NOMO-1 (cell line): ENCODE measurements around the gene VPS4A.
"Not testable (repeated sequence)": the region's sequence is repeated elsewhere in the genome, so short reads cannot be mapped to it uniquely, and the experiment has no call there.

Experiments
- DNase-seq, 2 experiments: peaks; one replicate each; lab custom pipeline; 2025; ENCODE audit not compliant: unreplicated experiment in 2 of 2; lab: John Stamatoyannopoulos, UW

The VPS4A gene

DNA sequence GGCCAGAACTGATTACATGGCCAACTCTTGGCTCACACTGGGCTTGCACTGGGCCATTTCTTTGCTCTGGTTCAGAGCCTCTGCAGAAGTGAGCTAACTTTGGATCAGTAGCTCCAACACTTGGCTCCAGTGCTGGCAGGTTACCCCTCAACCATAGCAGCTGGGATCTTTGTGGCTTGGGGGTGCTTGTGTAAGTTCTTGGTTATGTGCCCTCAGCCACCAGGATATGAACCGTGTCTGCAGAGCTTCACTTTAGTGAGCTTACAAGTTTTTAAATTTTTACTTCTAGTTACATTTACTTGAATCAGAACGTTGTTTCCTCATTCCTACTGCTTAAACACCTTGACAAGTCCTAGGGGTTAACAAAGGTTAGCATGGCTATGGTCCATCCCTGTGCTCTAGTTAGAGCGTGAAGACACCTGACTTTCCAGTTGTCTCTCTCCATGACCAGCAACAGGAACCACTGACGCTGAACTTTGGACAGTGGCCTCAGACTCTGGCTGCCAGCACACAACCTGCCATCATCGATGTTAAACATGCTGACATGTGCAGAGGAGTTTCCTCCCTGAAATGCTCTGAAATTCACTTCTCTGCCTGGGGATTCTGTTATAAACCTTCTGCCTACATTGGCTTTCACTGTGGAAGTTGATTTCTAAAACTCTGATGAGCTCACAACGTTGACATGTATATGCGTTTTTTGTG, 15.2 kb downstream of the VPS4A start:
- DNase-seq, result no peak

- no peak for DNase-seq
Measured at GRCh38 chr16:69327585-69328310, 16.6 kb downstream of the VPS4A start.

DNA sequence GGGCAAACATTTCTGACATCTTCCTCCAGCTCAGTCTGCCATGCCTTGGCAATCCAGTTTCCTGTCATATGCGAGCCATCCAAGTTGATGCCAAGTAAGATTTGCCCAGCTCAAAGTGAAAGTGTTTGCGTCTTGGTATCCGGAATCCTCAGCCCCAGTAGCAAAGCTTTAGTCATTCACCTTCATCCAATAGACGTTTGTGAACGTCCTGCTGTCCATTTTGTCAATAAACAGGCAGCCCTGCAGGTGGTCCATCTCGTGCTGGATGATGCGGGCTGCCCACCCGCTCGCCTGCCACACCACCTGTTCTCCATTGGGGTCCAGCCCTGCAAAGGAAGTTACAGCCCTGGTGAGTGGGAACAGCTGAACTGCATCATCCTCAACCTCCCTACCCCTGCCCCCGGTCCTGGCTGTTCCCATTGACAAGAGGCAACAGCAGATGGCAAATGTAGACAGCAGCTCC, 17.7 kb downstream of the VPS4A start:
- no peak for DNase-seq

DNA sequence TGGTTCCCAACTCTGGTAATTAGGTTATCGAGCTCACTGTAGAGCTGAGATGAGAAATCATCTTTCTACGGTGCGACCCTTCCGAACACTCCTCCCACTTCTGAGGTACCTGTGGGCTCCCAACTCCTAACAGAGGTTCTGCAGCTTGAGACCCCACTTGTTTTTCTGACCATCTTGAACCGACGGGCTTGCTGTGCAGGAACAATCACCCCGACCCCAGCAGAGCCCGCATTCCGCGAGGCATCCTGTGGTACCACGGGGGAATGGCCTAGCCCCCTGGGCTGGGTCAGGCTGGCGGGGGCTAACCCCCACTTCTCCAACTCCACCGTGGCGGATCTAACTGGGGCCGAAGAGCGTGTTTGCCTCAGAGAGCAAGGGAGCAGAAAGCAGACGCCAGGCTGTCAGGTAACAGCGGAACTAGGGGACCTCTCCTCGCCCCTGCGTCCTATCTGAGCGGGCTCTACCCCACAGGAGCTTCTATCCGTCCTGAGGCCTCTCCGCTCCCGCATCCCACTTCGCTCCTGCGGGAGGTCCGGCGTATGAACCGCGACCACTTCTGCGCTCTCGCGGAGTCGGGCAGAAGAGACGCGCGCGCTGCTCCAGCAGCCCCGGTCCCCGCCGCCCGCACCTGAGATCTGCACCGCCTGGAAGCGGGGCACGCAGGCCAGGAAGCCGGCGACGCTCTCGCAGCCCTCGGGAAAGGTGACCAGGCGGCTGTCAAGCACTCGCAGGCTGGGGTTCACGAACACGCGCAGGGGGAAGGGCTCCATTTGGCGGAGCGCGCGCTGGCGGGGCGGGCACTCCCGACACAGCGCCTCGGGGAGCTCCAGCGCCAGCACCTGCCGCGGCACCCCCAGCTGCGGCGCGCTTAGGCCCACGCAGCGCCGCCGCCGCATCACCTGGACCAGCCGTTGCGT, 18.5 kb downstream of the VPS4A start:
- no peak for DNase-seq

DNA sequence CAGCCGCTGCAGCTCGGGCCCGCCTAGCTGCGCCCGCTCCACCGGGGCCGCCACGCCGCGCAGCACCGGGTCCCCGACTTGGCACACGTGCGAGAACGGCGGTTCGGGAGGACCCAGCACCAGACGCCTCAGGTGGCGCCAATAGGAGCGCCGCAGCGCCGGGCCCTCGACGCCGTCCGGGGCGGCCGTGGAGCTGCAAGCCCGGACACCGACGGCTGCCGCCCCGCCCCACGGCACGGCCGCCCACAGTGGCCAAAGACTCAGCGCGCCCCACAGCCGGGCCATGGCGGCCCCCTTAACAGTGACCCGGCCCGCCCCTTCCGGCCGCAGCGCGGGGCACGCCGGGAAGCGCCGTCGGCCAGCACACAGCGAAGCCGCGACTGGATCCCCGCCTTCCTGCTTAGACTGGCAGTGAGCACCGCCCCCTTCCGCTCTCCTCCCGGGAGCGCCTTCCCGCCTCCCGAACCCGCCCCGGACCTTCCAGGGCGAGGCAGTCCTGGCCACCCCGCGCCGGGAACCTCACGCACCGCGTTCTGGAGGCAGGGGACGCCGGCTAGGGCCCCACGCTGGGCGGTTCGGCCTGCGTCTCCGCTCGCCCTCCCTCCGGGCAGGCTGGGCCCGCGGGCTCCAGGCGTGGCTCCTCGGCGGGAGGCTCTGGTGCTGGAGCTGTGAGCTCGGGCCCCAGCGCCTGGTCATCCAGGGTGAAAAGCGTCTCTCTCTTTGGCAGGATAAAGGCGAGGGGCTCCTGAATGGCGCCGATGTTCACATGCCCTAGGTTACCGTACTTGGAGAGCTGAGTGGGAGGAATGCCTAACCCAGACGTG, 19.3 kb downstream of the VPS4A start, which contains the start of gene PDF:
Gene PDF (minus strand): TSS at position 303 of the 824 bp plus-strand sequence. CDS start 18 bp downstream, at position 285.
- DNase-seq, result peak; percentile 82 to 90

GRCh38 chr16:69334696-69335095, 23.5 kb downstream of the VPS4A start:
- no peak for DNase-seq

- DNase-seq, result no peak
Measured at GRCh38 chr16:69338557-69339288, 27.6 kb downstream of the VPS4A start.

GRCh38 chr16:69339289-69340094, 28.3 kb downstream of the VPS4A start, which contains the start of the genes COG8 and NIP7:
Gene COG8, minus strand, starts transcription at chr16:69339564. Its CDS starts 12 bp downstream, at chr16:69339552.
Gene NIP7, plus strand, starts transcription at chr16:69339772. Its CDS starts 58 bp downstream, at chr16:69339830.
- DNase-seq, result peak; percentile 98 to 99

- DNase-seq, result no peak
Measured at GRCh38 chr16:69340095-69340644, 29.0 kb downstream of the VPS4A start.

DNA sequence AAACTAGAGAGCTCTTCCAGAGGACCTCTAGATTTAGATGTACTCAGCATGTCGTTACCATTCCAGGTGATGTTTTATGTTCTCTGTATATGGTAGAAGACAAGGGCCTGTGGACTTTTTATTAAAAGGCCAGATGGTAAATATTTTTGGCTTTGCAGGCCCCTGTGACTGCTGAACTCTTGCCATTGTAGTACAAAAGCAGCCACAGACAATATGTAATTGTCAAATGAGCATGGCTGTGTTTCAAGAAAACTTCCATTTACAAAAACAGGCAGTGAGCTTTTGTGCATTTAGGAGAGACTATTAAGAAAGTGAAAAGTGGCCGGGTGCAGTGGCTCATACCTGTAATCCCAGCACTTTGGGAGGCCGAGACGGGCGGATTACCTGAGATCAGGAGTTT, 33.0 kb downstream of the VPS4A start:
- no peak for DNase-seq

DNA sequence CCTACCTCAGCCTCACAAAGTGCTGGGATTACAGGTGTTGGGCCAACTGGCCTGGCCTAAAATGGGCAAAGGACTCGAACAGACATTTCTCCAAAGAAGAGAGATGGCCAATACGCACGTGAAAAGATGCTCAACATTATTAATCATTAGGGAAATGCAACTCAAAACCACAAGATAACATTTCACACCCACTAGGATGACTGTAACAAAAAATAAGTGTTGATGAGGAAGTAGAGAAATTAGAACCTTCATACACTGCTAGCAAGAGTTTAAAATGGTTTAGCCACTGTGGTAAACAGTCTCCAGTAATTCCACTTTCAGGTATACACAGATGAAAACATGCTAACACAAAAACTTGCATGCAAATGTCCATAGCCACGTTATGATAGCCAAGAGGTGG, 34.8 kb downstream of the VPS4A start:
- peak in 1 of 2 experiments; percentile 29 for DNase-seq

DNA sequence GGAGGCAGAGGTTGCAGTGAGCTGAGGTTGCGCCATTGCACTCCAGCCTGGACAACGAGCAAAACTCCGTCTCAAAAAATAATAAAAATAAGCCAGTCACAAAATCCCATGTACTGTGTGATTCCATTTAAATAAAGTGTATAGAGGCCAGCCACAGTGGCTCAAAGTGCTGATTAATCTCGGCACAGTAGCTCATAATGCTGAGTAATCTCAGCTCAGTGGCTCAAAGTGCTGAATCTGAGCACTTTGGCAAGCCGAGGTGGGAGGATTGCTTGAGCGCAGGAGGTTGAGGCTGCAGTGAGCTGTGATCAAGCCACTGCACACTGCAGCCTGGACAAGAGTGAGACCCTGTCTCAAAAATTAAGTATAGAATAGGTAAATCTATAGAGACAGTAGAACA, 35.5 kb downstream of the VPS4A start:
- no peak for DNase-seq

- no peak for DNase-seq
Measured at GRCh38 chr16:69348222-69348621, 37.1 kb downstream of the VPS4A start.

GRCh38 chr16:69349536-69349935, 38.4 kb downstream of the VPS4A start:
- DNase-seq, result no peak

GRCh38 chr16:69350536-69351133, 39.5 kb downstream of the VPS4A start:
- no peak for DNase-seq

DNA sequence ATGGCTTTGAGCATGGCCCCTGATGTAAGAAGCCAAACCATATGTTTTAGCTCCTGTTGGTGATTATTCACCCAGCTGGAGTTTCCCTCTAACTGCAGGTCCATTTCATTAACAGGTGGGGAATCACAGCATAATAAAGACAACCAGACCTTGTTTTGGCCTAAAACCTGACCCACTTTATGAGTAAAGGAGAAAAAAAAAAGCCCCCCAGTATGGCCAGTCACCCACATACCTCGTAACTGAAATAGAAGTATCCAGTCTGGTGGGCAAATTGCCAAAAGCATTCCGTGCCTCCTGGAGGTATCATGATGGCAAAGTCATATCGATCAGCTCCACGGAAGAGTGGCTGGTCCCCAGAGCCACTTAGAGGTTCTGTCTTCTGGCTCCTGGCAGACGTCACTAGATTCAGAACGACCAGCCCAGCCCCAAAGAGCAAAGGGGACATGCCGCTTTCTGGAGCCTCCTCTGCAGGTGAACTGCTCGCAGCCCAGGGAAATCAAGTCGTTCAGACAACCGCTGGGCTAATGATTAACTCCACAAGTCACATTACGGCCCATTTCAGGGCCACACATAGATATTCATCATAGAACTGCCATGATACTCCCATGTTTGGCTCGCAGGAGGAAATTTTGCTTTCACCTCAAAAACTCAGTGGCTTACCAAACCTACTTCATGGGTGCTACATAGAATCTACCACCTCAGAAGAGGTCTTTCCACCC, 40.3 kb downstream of the VPS4A start, which contains the start of gene TMED6:
Gene TMED6 (minus strand): TSS at position 478 of the 719 bp plus-strand sequence. CDS start 33 bp downstream, at position 445.
- no peak for DNase-seq

DNA sequence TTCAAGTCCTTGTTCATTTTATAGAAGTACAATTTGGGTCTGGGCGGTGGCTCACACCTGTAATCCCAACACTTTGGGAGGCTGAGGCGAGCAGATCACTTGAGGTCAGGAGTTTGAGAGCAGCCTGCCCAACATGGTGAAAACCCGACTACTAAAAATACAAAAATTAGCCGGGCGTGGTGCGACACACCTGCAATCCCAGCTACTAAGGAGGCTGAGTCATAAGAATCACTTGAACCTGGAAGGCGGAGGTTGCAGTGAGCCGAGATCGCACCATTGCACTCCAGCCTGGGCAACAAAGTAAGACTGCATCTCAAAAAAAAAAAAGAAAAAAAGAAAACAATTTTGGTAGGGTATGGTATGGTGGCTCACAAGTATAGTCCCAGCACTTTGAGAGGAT, 48.9 kb downstream of the VPS4A start:
- DNase-seq, result not testable (repeated sequence)
